Thyroid gland (tissue), 4 donors: Measurements from ENCODE around the gene MSLN.

Experiments
- CTCF ChIP-seq, 6 experiments: fragments of 200-600 bp in 3 of 6; fragments of 450-650 bp in 3 of 6; sonication (generic) in 3 of 6; IDR thresholded peaks; one replicate each; pipeline ENCODE4 v1.5.1; 2016 to 2019; ENCODE audit warnings: antibody characterized with exemption in 6 of 6, mild to moderate bottlenecking in 2 of 6, inconsistent platforms in 1 of 6, moderate library complexity in 1 of 6
- POLR2A ChIP-seq, 2 donors: fragments of 450-650 bp; IDR thresholded peaks; one replicate each; pipeline ENCODE4 v1.6.1; 2017; ENCODE audit warnings: antibody characterized with exemption in 2 of 2, mild to moderate bottlenecking in 2 of 2, moderate library complexity in 1 of 2

- TF ChIP-seq CTCF (IDR thresholded peaks at IDR 0.05) = no peak
- TF ChIP-seq POLR2A (IDR thresholded peaks at IDR 0.05) = no peak
Measured at GRCh38 chr16:777826-778225, 17.3 kb downstream of the MSLN start.
